ENCODE measurements around the gene CDKAL1. TPM values are rescaled to one million over a fixed set of nuclear protein-coding genes. Genes with fewer than 3 reads are reported as not detected.

The CDKAL1 gene
- total RNA-seq, 1 experiment from 2014 or later = 20.6 TPM

- no peak for TF ChIP-seq IRF1 (CRISPR knock-in tag; IDR thresholded peaks at IDR 0.05)
- no peak for TF ChIP-seq ZNF317 (CRISPR knock-in tag; IDR thresholded peaks at IDR 0.05; ENCODE audit: borderline replicate concordance, low read depth)
- TF ChIP-seq CDX4 (CRISPR knock-in tag; IDR thresholded peaks at IDR 0.05; ENCODE audit: borderline replicate concordance) = no peak
- TF ChIP-seq NR3C1 (CRISPR knock-in tag; conservative IDR thresholded peaks at IDR 0.05; ENCODE audit: low read depth) = no peak
- TF ChIP-seq GABPB1 (CRISPR knock-in tag; IDR thresholded peaks at IDR 0.05) = no peak
- no peak for TF ChIP-seq PREB (CRISPR knock-in tag; IDR thresholded peaks at IDR 0.05; ENCODE audit: borderline replicate concordance)
- TF ChIP-seq FOXJ3 (CRISPR knock-in tag; IDR thresholded peaks at IDR 0.05; ENCODE audit: borderline replicate concordance) = no peak
- no peak for TF ChIP-seq PRDM15 (CRISPR knock-in tag; IDR thresholded peaks at IDR 0.05)
- TF ChIP-seq IRF2 (CRISPR knock-in tag; IDR thresholded peaks at IDR 0.05; ENCODE audit: borderline replicate concordance, low read depth) = no peak
- TF ChIP-seq HMGA2 (CRISPR knock-in tag; IDR thresholded peaks at IDR 0.05) = no peak
- TF ChIP-seq NFATC4 (CRISPR knock-in tag; IDR thresholded peaks at IDR 0.05) = no peak
- TF ChIP-seq E2F5 (CRISPR knock-in tag; IDR thresholded peaks at IDR 0.05) = no peak
- TF ChIP-seq EMX1 (CRISPR knock-in tag; IDR thresholded peaks at IDR 0.05) = no peak
These were observed 42.2 kb upstream of the CDKAL1 start (continued) for GRCh38 chr6:20492099-20492498.

- CTCF ChIA-PET = no interaction called here
- H3K9me3 Mint-ChIP-seq = peaks cover 5% of the 10 kb centered on the region; the same call in 1 of the 2 replicates
These were observed 36.8 kb upstream of the CDKAL1 start for GRCh38 chr6:20497216-20498040.

More at GRCh38 chr6:20497216-20498040, 36.8 kb upstream of the CDKAL1 start:
- no peak overlapping the region; the same call in 1 of the 2 replicates for H3K27ac Mint-ChIP-seq
- no peak overlapping the region for H3K4me3 Mint-ChIP-seq
- H3K27me3 Mint-ChIP-seq (ENCODE audit: low read depth) = no peaks in the 10 kb centered on the region
- no peaks in the 10 kb centered on the region for H3K36me3 Mint-ChIP-seq
- ATAC-seq (no peak), DNase-seq (ENCODE audit: low spot score) (no peak)
- peaks cover 1% of the 10 kb centered on the region; the same call in 1 of the 2 replicates for H3K4me1 Mint-ChIP-seq
- POLR2A ChIA-PET = no interaction called here
- TF ChIP-seq NR3C1 (CRISPR knock-in tag; conservative IDR thresholded peaks at IDR 0.05; ENCODE audit: low read depth) (no peak), MYBL2 (CRISPR knock-in tag; IDR thresholded peaks at IDR 0.05) (no peak), USF2 (CRISPR knock-in tag; IDR thresholded peaks at IDR 0.05) (no peak), TP53 (CRISPR knock-in tag; IDR thresholded peaks at IDR 0.05) (no peak)
